Neural progenitor cell (in vitro differentiated cells): ENCODE data around the gene ELFN1. TPM values are rescaled to one million over a fixed set of nuclear protein-coding genes. Genes with fewer than 3 reads are reported as not detected.
"Not testable (repeated sequence)": the region's sequence is repeated elsewhere in the genome, so short reads cannot be mapped to it uniquely, and the experiment has no call there.

Source experiments
- DNase-seq: peaks from one replicate; pipeline ENCODE4 v3.0.0-alpha.2; 2016; ENCODE audit warnings: low spot score
- H2AFZ ChIP-seq: fragments of 200-600 bp; sonication (generic); replicated peaks from 2 replicates; pipeline ENCODE4 v1.6.1; 2016; ENCODE audit warnings: antibody characterized with exemption
- H3F3A ChIP-seq: fragments of 200-600 bp; sonication (generic); 2 replicates; pipeline ENCODE4 v1.6.1; 2016; ENCODE audit warnings: antibody characterized with exemption, low read depth
- H3K27ac ChIP-seq: fragments of 200-600 bp; sonication (generic); 2 replicates; pipeline ENCODE4 v1.5.1; 2016; ENCODE audit warnings: mild to moderate bottlenecking
- H3K27me3 ChIP-seq: fragments of 200-600 bp; sonication (generic); 2 replicates; pipeline ENCODE4 v1.6.1; 2016; ENCODE audit warnings: mild to moderate bottlenecking, moderate library complexity
- H3K36me3 ChIP-seq: fragments of 200-600 bp; sonication (generic); 2 replicates; pipeline ENCODE4 v1.5.1; 2016
- H3K4me1 ChIP-seq: fragments of 200-600 bp; sonication (generic); 2 replicates; pipeline ENCODE4 v1.6.1; 2016; ENCODE audit warnings: mixed run types
- H3K4me2 ChIP-seq: fragments of 200-600 bp; sonication (generic); 2 replicates; pipeline ENCODE4 v1.6.1; 2016
- H3K4me3 ChIP-seq: fragments of 200-600 bp; sonication (generic); 2 replicates; pipeline ENCODE4 v1.5.1; 2016
- H3K79me2 ChIP-seq: fragments of 200-600 bp; sonication (generic); 2 replicates; pipeline ENCODE4 v1.6.1; 2016; ENCODE audit warnings: low read depth
- H3K9ac ChIP-seq: fragments of 200-600 bp; sonication (generic); 2 replicates; pipeline ENCODE4 v1.6.1; 2016
- H3K9me3 ChIP-seq: fragments of 200-600 bp; sonication (generic); 2 replicates; pipeline ENCODE4 v1.5.1; 2016; ENCODE audit warnings: low read depth
- H4K20me1 ChIP-seq: fragments of 200-600 bp; sonication (generic); 2 replicates; pipeline ENCODE4 v1.6.1; 2016; ENCODE audit warnings: low read depth
- H3K27ac Mint-ChIP-seq: 3 replicates; pipeline ENCODE4 v1.8.0; 2021; ENCODE audit warnings: mixed read lengths
- H3K27me3 Mint-ChIP-seq: 2 replicates; pipeline ENCODE4 v1.8.0; 2022; ENCODE audit warnings: low read depth, mild to moderate bottlenecking, inconsistent platforms, moderate library complexity, mixed read lengths; ENCODE audit not compliant: insufficient read depth
- H3K36me3 Mint-ChIP-seq: 3 replicates; pipeline ENCODE4 v1.8.0; 2021; ENCODE audit warnings: mixed read lengths
- H3K4me1 Mint-ChIP-seq: 3 replicates; pipeline ENCODE4 v1.8.0; 2021; ENCODE audit warnings: mixed read lengths
- H3K4me3 Mint-ChIP-seq: 3 replicates; pipeline ENCODE4 v1.8.0; 2021; ENCODE audit warnings: mild to moderate bottlenecking, moderate library complexity, mixed read lengths
- H3K9me3 Mint-ChIP-seq: 3 replicates; pipeline ENCODE4 v1.8.0; 2020; ENCODE audit warnings: mixed read lengths
- EZH2 ChIP-seq: fragments of 200-600 bp; sonication (generic); IDR thresholded peaks from 2 replicates; pipeline ENCODE4 v1.6.1; 2017; ENCODE audit warnings: antibody characterized with exemption, mild to moderate bottlenecking, moderate library complexity
- EZH2phosphoT487 ChIP-seq: fragments of 200-600 bp; sonication (generic); IDR thresholded peaks from 2 replicates; pipeline ENCODE4 v1.6.1; 2017; ENCODE audit warnings: antibody characterized with exemption
- total RNA-seq: library from RNA; depleted of rRNA; stranded (reverse); fragments of >200 nt; gene quantifications from 2 replicates; pipeline ENCODE4 v1.2.3, GENCODE V29; 2015; ENCODE audit warnings: low replicate concordance
- TF ChIP-seq, protein P1 (sequence below): fragments of 200-600 bp; sonication (generic); IDR thresholded peaks from 2 replicates; pipeline ENCODE4 v1.5.1; 2017; ENCODE audit warnings: antibody characterized with exemption, mild to moderate bottlenecking

ELFN1 gene
- total RNA-seq, 1 donor from 2014 or later = 2.2 TPM

- Mint-ChIP-seq H3K4me1 (peaks cover 37% of the 10 kb centered on the region), H3K27me3 (peaks cover 11% of the 10 kb centered on the region), H3K36me3 (no peaks in the 10 kb centered on the region), H3K9me3 (no peaks in the 10 kb centered on the region), H3K27ac (no peak overlapping the region), H3K4me3 (no peak overlapping the region)
- Histone ChIP-seq H3K79me2 (no peaks in the 10 kb centered on the region), H3F3A (peaks cover 9% of the 10 kb centered on the region), H2AFZ (no peak overlapping the region), H3K27ac (no peak overlapping the region), H3K9me3 (no peaks in the 10 kb centered on the region), H3K36me3 (no peaks in the 10 kb centered on the region), H4K20me1 (peaks cover 49% of the 10 kb centered on the region), H3K4me1 (peaks cover 14% of the 10 kb centered on the region), H3K4me3 (no peak overlapping the region), H3K9ac (no peak overlapping the region), H3K4me2 (no peak overlapping the region), H3K27me3 (no peaks in the 10 kb centered on the region)
- TF ChIP-seq EZH2 = no peak
- TF ChIP-seq EZH2phosphoT487 = no peak
- TF ChIP-seq, protein P1, sequence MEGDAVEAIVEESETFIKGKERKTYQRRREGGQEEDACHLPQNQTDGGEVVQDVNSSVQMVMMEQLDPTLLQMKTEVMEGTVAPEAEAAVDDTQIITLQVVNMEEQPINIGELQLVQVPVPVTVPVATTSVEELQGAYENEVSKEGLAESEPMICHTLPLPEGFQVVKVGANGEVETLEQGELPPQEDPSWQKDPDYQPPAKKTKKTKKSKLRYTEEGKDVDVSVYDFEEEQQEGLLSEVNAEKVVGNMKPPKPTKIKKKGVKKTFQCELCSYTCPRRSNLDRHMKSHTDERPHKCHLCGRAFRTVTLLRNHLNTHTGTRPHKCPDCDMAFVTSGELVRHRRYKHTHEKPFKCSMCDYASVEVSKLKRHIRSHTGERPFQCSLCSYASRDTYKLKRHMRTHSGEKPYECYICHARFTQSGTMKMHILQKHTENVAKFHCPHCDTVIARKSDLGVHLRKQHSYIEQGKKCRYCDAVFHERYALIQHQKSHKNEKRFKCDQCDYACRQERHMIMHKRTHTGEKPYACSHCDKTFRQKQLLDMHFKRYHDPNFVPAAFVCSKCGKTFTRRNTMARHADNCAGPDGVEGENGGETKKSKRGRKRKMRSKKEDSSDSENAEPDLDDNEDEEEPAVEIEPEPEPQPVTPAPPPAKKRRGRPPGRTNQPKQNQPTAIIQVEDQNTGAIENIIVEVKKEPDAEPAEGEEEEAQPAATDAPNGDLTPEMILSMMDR = no peak
- no peak for DNase-seq
Measured at GRCh38 chr7:1717903-1718676, 48.0 kb downstream of the ELFN1 start.

- H3K36me3 Mint-ChIP-seq, H2AFZ ChIP-seq, H3K36me3 ChIP-seq, H3K9ac ChIP-seq, H3K27ac Mint-ChIP-seq, H3K4me3 Mint-ChIP-seq, H3K4me2 ChIP-seq, H3K4me3 ChIP-seq, H3K9me3 Mint-ChIP-seq, H3F3A ChIP-seq, H3K27me3 ChIP-seq, H3K9me3 ChIP-seq, H3K27ac ChIP-seq, H3K4me1 ChIP-seq, H3K79me2 ChIP-seq: not testable (repeated sequence)
- H4K20me1 ChIP-seq = peaks cover 42% of the 10 kb centered on the region
- Mint-ChIP-seq H3K4me1 (peaks cover 31% of the 10 kb centered on the region), H3K27me3 (peaks cover 11% of the 10 kb centered on the region)
- DNase-seq = peak; percentile 27
Measured at GRCh38 chr7:1718850-1719249, 48.8 kb downstream of the ELFN1 start.

DNA sequence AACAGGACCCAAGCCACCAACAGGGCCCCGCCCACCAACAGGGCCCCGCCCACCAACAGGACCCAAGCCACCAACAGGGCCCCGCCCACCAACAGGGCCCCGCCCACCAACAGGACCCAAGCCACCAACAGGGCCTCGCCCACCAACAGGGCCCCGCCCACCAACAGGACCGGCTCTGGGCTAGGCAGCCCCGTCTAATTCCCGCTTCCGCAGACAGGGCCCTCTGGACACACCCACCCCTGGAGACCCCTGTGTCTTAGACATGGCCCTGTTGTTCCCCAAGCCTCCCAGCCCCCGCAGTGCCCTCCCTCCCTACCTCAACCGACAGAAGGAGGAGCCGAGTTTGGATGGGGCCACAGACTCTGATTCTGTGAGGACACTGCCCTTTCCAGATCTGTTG is 49.2 kb downstream of the ELFN1 start:
- H3K27me3 Mint-ChIP-seq = peaks cover 11% of the 10 kb centered on the region
- not testable (repeated sequence) for H3K4me3 Mint-ChIP-seq, H3K27ac Mint-ChIP-seq, H3K9ac ChIP-seq, H3K27ac ChIP-seq, H3K36me3 ChIP-seq, H3K36me3 Mint-ChIP-seq, H3K4me3 ChIP-seq, H3K4me1 ChIP-seq, H3K9me3 Mint-ChIP-seq, H3F3A ChIP-seq, H2AFZ ChIP-seq, H3K4me2 ChIP-seq, H3K79me2 ChIP-seq, H3K9me3 ChIP-seq, H3K27me3 ChIP-seq
- peaks cover 31% of the 10 kb centered on the region for H3K4me1 Mint-ChIP-seq
- H4K20me1 ChIP-seq = peaks cover 38% of the 10 kb centered on the region
- DNase-seq = peak; percentile 48

GRCh38 chr7:1719913-1720312 is 49.8 kb downstream of the ELFN1 start:
- H4K20me1 ChIP-seq = peaks cover 35% of the 10 kb centered on the region
- H2AFZ ChIP-seq = no peak overlapping the region
- no peaks in the 10 kb centered on the region for H3K36me3 Mint-ChIP-seq
- H3K9ac ChIP-seq = no peak overlapping the region
- no peaks in the 10 kb centered on the region for H3K36me3 ChIP-seq
- DNase-seq = no peak
- peaks cover 4% of the 10 kb centered on the region for H3K4me1 ChIP-seq
- H3K4me2 ChIP-seq = no peak overlapping the region
- no peaks in the 10 kb centered on the region for H3K79me2 ChIP-seq
- no peak overlapping the region for H3K4me3 ChIP-seq
- H3K9me3 Mint-ChIP-seq = no peaks in the 10 kb centered on the region
- H3K27me3 ChIP-seq = no peaks in the 10 kb centered on the region
- no peak overlapping the region for H3K27ac Mint-ChIP-seq
- no peaks in the 10 kb centered on the region for H3F3A ChIP-seq
- H3K27ac ChIP-seq = no peak overlapping the region
- no peaks in the 10 kb centered on the region for H3K9me3 ChIP-seq
- H3K4me1 Mint-ChIP-seq = peaks cover 29% of the 10 kb centered on the region
- H3K27me3 Mint-ChIP-seq = peaks cover 11% of the 10 kb centered on the region
- no peak for TF ChIP-seq EZH2phosphoT487
- no peak for TF ChIP-seq EZH2
- TF ChIP-seq, protein P1 = no peak
- H3K4me3 Mint-ChIP-seq = no peak overlapping the region
